K562 (cell line): ENCODE results near the gene DLGAP5. TPM values are rescaled to one million over a fixed set of nuclear protein-coding genes. Genes with fewer than 3 reads are reported as not detected.
A peak's percentile ranks its signal among the peaks of the same experiment; 100 is the strongest.

Source experiments
- BDP1 ChIP-seq: IDR thresholded peaks from 3 replicates; pipeline ENCODE4 v1.6.1; 2011; ENCODE audit not compliant: insufficient read length, insufficient read depth
- KLF1 ChIP-seq: fragments of 450-650 bp; IDR thresholded peaks from 2 replicates; pipeline ENCODE4 v1.6.1; 2016; ENCODE audit warnings: missing genetic modification characterization, missing compliant biosample characterization
- RUNX1 ChIP-seq: sonication (generic); IDR thresholded peaks from 2 replicates; pipeline ENCODE4 v1.6.1; 2016; ENCODE audit warnings: antibody characterized with exemption, low read depth
- ZNF23 ChIP-seq: fragments of 250-450 bp; sonication (Bioruptor Pico); IDR thresholded peaks from 2 replicates; pipeline ENCODE4 v1.4.0; 2020; ENCODE audit warnings: mild to moderate bottlenecking
- ZNF668 ChIP-seq: fragments of 250-450 bp; sonication (Bioruptor Pico); IDR thresholded peaks from 2 replicates; pipeline ENCODE4 v1.8.0; 2022; ENCODE audit warnings: mild to moderate bottlenecking, inconsistent platforms
- ZNF696 ChIP-seq: fragments of 250-450 bp; sonication (Bioruptor Pico); conservative IDR thresholded peaks from 2 replicates; pipeline ENCODE4 v1.4.0; 2020; ENCODE audit warnings: mild to moderate bottlenecking, moderate library complexity
- ZNF707 ChIP-seq: fragments of 250-450 bp; sonication (Bioruptor Pico); conservative IDR thresholded peaks from 2 replicates; pipeline ENCODE4 v1.8.0; 2022; ENCODE audit warnings: inconsistent platforms, mild to moderate bottlenecking, moderate library complexity
- polyA plus RNA-seq, 8 experiments: library from polyadenylated mRNA; depleted of rRNA in 4 of 8; stranded (reverse) in 5 of 8; unstranded in 3 of 8; fragments of >200 nt; fragmentation: Nextera tagmentation in 2 of 8; fragmentation: Illumina TruSeq in 1 of 8; extraction: Ambion mirVana in 2 of 8; extraction: Trizol in 1 of 8; gene quantifications; 2 replicates each; pipeline versions ENCODE4 v1.2.1 to v1.2.3, GENCODE V29; 2011 to 2014; ENCODE audit warnings: inconsistent platforms in 1 of 8, missing spikeins in 1 of 8
- total RNA-seq, 7 experiments: library from RNA; depleted of rRNA in 6 of 7; stranded (reverse); fragments of >200 nt in 6 of 7; fragmentation: Illumina TruSeq in 2 of 7; extraction: Trizol in 2 of 7; gene quantifications; 2 replicates each; pipeline versions ENCODE4 v1.2.1 to v1.2.3, GENCODE V29; 2011 to 2021; ENCODE audit warnings: low replicate concordance in 1 of 7
- TF ChIP-seq, protein P1 (sequence below), 2 experiments: fragments of 450-650 bp; formaldehyde crosslinking in 1 of 2; IDR thresholded peaks; 2 replicates each; pipeline versions ENCODE4 v1.4.0 to v1.6.1; 2014 to 2020; ENCODE audit warnings: mild to moderate bottlenecking in 2 of 2, borderline replicate concordance in 1 of 2, low read depth in 1 of 2
- TF ChIP-seq, protein P2 (sequence below), 3 experiments: IDR thresholded peaks in 2 of 3; conservative IDR thresholded peaks in 1 of 3; 2 replicates each; pipeline ENCODE4 v1.5.1; 2011 to 2012; ENCODE audit warnings: low read length in 3 of 3, mild to moderate bottlenecking in 3 of 3, control low read depth in 2 of 3, improper control_type of control experiment in 1 of 3, inconsistent platforms in 1 of 3, low read depth in 1 of 3, mixed read lengths in 1 of 3, moderate library complexity in 1 of 3; ENCODE audit not compliant: insufficient read depth in 2 of 3
- TF ChIP-seq, protein P3 (sequence below): fragments of 250-450 bp; sonication (Bioruptor Pico); IDR thresholded peaks from 2 replicates; pipeline ENCODE4 v1.4.0; 2020; ENCODE audit warnings: borderline replicate concordance

DLGAP5 gene
- total and polyA plus RNA-seq, 9 of the 15 experiments (the other 6 are each of a cell fraction or from before 2014, with no cell fraction given), result 39.1 to 80.0 (median 59.9) TPM

DNA sequence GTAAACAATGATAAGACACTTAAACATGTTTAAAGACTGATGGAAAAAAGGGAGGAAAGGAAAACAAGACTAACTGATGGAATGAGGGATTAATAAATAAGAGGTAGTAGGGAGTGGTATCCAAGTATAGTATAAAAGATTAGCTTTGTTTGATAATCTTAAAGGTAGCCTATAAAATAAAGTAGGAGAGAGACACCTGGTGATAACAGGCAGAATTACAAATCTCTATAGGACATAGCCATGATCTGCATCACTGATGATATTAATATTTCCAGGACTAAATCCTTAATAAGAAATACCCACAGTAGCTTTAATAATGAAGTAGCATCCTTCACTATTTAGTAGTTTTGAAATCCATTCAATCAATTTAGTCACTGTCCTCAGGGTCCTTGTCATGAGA lies 30.4 kb downstream of the DLGAP5 start (continued):
- no peak for TF ChIP-seq ZNF696
- no peak for TF ChIP-seq ZNF23
- no peak for TF ChIP-seq ZNF707 (CRISPR knock-in tag)
- TF ChIP-seq, protein P1, sequence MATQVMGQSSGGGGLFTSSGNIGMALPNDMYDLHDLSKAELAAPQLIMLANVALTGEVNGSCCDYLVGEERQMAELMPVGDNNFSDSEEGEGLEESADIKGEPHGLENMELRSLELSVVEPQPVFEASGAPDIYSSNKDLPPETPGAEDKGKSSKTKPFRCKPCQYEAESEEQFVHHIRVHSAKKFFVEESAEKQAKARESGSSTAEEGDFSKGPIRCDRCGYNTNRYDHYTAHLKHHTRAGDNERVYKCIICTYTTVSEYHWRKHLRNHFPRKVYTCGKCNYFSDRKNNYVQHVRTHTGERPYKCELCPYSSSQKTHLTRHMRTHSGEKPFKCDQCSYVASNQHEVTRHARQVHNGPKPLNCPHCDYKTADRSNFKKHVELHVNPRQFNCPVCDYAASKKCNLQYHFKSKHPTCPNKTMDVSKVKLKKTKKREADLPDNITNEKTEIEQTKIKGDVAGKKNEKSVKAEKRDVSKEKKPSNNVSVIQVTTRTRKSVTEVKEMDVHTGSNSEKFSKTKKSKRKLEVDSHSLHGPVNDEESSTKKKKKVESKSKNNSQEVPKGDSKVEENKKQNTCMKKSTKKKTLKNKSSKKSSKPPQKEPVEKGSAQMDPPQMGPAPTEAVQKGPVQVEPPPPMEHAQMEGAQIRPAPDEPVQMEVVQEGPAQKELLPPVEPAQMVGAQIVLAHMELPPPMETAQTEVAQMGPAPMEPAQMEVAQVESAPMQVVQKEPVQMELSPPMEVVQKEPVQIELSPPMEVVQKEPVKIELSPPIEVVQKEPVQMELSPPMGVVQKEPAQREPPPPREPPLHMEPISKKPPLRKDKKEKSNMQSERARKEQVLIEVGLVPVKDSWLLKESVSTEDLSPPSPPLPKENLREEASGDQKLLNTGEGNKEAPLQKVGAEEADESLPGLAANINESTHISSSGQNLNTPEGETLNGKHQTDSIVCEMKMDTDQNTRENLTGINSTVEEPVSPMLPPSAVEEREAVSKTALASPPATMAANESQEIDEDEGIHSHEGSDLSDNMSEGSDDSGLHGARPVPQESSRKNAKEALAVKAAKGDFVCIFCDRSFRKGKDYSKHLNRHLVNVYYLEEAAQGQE (IDR thresholded peaks at IDR 0.05; ENCODE audit: borderline replicate concordance), result peak; percentile 59; the same call in 1 of the 2 replicates
- TF ChIP-seq, protein P1 (CRISPR knock-in tag; IDR thresholded peaks at IDR 0.05; ENCODE audit: low read depth), result no peak
- no peak for TF ChIP-seq KLF1
- TF ChIP-seq RUNX1, result no peak
- TF ChIP-seq BDP1, result no peak
- no peak for TF ChIP-seq ZNF668 (CRISPR knock-in tag)
- TF ChIP-seq, protein P2, sequence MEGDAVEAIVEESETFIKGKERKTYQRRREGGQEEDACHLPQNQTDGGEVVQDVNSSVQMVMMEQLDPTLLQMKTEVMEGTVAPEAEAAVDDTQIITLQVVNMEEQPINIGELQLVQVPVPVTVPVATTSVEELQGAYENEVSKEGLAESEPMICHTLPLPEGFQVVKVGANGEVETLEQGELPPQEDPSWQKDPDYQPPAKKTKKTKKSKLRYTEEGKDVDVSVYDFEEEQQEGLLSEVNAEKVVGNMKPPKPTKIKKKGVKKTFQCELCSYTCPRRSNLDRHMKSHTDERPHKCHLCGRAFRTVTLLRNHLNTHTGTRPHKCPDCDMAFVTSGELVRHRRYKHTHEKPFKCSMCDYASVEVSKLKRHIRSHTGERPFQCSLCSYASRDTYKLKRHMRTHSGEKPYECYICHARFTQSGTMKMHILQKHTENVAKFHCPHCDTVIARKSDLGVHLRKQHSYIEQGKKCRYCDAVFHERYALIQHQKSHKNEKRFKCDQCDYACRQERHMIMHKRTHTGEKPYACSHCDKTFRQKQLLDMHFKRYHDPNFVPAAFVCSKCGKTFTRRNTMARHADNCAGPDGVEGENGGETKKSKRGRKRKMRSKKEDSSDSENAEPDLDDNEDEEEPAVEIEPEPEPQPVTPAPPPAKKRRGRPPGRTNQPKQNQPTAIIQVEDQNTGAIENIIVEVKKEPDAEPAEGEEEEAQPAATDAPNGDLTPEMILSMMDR (IDR thresholded peaks at IDR 0.05 in 2 of 3, conservative IDR thresholded peaks at IDR 0.05 in 1 of 3; ENCODE audit: insufficient read depth in 2 of 3, low read depth in 1 of 3, low read length in 3 of 3), result peak in 1 of 3 experiments; percentile 45; a peak in 2 of 6 replicates
- TF ChIP-seq, protein P3, sequence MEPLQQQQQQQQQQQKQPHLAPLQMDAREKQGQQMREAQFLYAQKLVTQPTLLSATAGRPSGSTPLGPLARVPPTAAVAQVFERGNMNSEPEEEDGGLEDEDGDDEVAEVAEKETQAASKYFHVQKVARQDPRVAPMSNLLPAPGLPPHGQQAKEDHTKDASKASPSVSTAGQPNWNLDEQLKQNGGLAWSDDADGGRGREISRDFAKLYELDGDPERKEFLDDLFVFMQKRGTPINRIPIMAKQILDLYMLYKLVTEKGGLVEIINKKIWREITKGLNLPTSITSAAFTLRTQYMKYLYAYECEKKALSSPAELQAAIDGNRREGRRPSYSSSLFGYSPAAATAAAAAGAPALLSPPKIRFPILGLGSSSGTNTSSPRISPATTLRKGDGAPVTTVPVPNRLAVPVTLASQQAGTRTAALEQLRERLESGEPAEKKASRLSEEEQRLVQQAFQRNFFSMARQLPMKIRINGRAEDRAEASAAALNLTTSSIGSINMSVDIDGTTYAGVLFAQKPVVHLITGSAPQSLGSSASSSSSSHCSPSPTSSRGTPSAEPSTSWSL, result no peak
